HCT116 (cell line): ENCODE data around the gene NDE1. TPM values are rescaled to one million over a fixed set of nuclear protein-coding genes. Genes with fewer than 3 reads are reported as not detected.

Source experiments
- ATAC-seq: fragments of 200-7000 bp; cut with Tn5 transposase; 2 replicates; pipeline ENCODE4 v1.9.1; 2020; ENCODE audit warnings: mild to moderate bottlenecking, moderate library complexity
- BruUV-seq: library from RNA; stranded (reverse); fragments of 400-500 nt; replicated peaks from 2 replicates; lab custom pipeline; 2021; lab: Mats Ljungman, UMichigan
- CTCF ChIA-PET: fragments of 300-600 bp; sonication (Branson Sonifier 250); formaldehyde crosslinking; loops from one replicate; lab custom pipeline; 2021; ENCODE audit warnings: antibody characterized with exemption; lab: Charles Lee
- POLR2A ChIA-PET: fragments of 300-600, 350-600 bp; sonication (Branson Sonifier 250); formaldehyde crosslinking; loops from one replicate; lab custom pipeline; 2021; ENCODE audit warnings: antibody characterized with exemption; lab: Charles Lee
- RAD21 ChIA-PET, 2 experiments: fragments of 300-600 bp; sonication (Branson Sonifier 250); formaldehyde crosslinking; loops; one replicate each; lab custom pipeline; 2023; ENCODE audit warnings: low total read pairs in 2 of 2; ENCODE audit not compliant: uncharacterized antibody in 2 of 2, unreplicated experiment in 2 of 2, low non-redundant PET in 1 of 2; lab: Charles Lee
- DNase-seq: peaks from one replicate; pipeline ENCODE4 v3.0.0-alpha.2; 2010; ENCODE audit warnings: low read depth, low spot score
- H2AFZ ChIP-seq: fragments of 200-600 bp; shearing (Covaris generic), sonication (generic); 2 replicates; pipeline ENCODE4 v1.6.1; 2017; ENCODE audit warnings: low read depth, mixed run types, mixed read lengths, antibody characterized with exemption, low read length; ENCODE audit not compliant: poor library complexity, severe bottlenecking
- H3K27ac ChIP-seq: 2 replicates; pipeline ENCODE4 v1.5.1; 2012; ENCODE audit warnings: low read depth, low read length
- H3K27me3 ChIP-seq: fragments of 200-600 bp; sonication (generic); 2 replicates; pipeline ENCODE4 v1.6.1; 2016; ENCODE audit warnings: mixed run types, low read length, mixed read lengths; ENCODE audit not compliant: insufficient read depth
- H3K36me3 ChIP-seq, 2 experiments: fragments of 200-500 bp in 1 of 2; fragments of 200-600 bp in 1 of 2; sonication (Bioruptor generic) in 1 of 2; sonication (generic) in 1 of 2; 2 replicates each; pipeline versions ENCODE4 v1.5.1 to v1.6.1; 2014 to 2016; ENCODE audit warnings: low read length in 2 of 2, inconsistent platforms in 1 of 2, mixed read lengths in 1 of 2, mixed run types in 1 of 2; ENCODE audit not compliant: insufficient read depth in 2 of 2, control insufficient read depth in 1 of 2
- H3K4me1 ChIP-seq, 2 experiments: fragments of 200-600 bp in 1 of 2; sonication (generic) in 1 of 2; 2 replicates each; pipeline versions ENCODE4 v1.5.1 to v1.6.1; 2012 to 2017; ENCODE audit warnings: low read length in 2 of 2, inconsistent platforms in 1 of 2, mild to moderate bottlenecking in 1 of 2, mixed read lengths in 1 of 2, mixed run types in 1 of 2, moderate library complexity in 1 of 2; ENCODE audit not compliant: insufficient read depth in 2 of 2, control insufficient read depth in 1 of 2
- H3K4me2 ChIP-seq: fragments of 200-600 bp; sonication (generic); 2 replicates; pipeline ENCODE4 v1.6.1; 2017; ENCODE audit warnings: mixed run types, low read length, mixed read lengths
- H3K4me3 ChIP-seq, 2 experiments: fragments of 200-600 bp in 1 of 2; sonication (generic) in 1 of 2; replicated peaks in 1 of 2; 2 replicates each; pipeline ENCODE4 v1.5.1; 2011 to 2016; ENCODE audit warnings: low read length in 2 of 2, control low read depth in 1 of 2, low read depth in 1 of 2, mild to moderate bottlenecking in 1 of 2, mixed read lengths in 1 of 2, mixed run types in 1 of 2
- H3K79me2 ChIP-seq: fragments of 200-600 bp; sonication (generic); 2 replicates; pipeline ENCODE4 v1.6.1; 2017; ENCODE audit warnings: mild to moderate bottlenecking, mixed run types, low read length, moderate library complexity, mixed read lengths; ENCODE audit not compliant: insufficient read depth
- H3K9ac ChIP-seq: fragments of 200-600 bp; sonication (generic); 2 replicates; pipeline ENCODE4 v1.6.1; 2016; ENCODE audit warnings: low read length, mixed read lengths
- H3K9me2 ChIP-seq: fragments of 200-600 bp; sonication (generic), shearing (Covaris generic); 2 replicates; pipeline ENCODE4 v1.6.1; 2017; ENCODE audit warnings: mixed run types, mild to moderate bottlenecking, moderate library complexity; ENCODE audit not compliant: insufficient read depth
- H3K9me3 ChIP-seq, 2 experiments: fragments of 200-500 bp in 1 of 2; fragments of 200-600 bp in 1 of 2; sonication (Bioruptor generic) in 1 of 2; sonication (generic) in 1 of 2; 2 replicates each; pipeline ENCODE4 v1.6.1; 2014 to 2017; ENCODE audit warnings: low read length in 2 of 2, mixed read lengths in 2 of 2, inconsistent platforms in 1 of 2, low read depth in 1 of 2, mild to moderate bottlenecking in 1 of 2, mixed run types in 1 of 2, moderate library complexity in 1 of 2; ENCODE audit not compliant: control insufficient read depth in 1 of 2, insufficient read depth in 1 of 2
- H4K20me1 ChIP-seq: fragments of 200-600 bp; sonication (generic), shearing (Covaris generic); 2 replicates; pipeline ENCODE4 v1.6.1; 2017; ENCODE audit warnings: mixed run types, mild to moderate bottlenecking, moderate library complexity; ENCODE audit not compliant: insufficient read depth
- ATF3 ChIP-seq: IDR thresholded peaks from 2 replicates; pipeline ENCODE4 v1.6.1; 2012
- CBX3 ChIP-seq: IDR thresholded peaks from 2 replicates; pipeline ENCODE4 v1.6.1; 2012; ENCODE audit warnings: low read depth
- ELF1 ChIP-seq: IDR thresholded peaks from 2 replicates; pipeline ENCODE4 v1.6.1; 2012; ENCODE audit warnings: low read depth, borderline replicate concordance
- EZH2phosphoT487 ChIP-seq: fragments of 200-600 bp; IDR thresholded peaks from 2 replicates; pipeline ENCODE4 v1.6.1; 2018; ENCODE audit warnings: antibody characterized with exemption, borderline replicate concordance
- FOSL1 ChIP-seq: IDR thresholded peaks from 2 replicates; pipeline ENCODE4 v1.6.1; 2012; ENCODE audit warnings: low read depth
- MAX ChIP-seq: IDR thresholded peaks from 2 replicates; pipeline ENCODE4 v1.6.1; 2012
- RAD21 ChIP-seq: IDR thresholded peaks from 2 replicates; pipeline ENCODE4 v1.6.1; 2012; ENCODE audit warnings: low read depth, mild to moderate bottlenecking
- REST ChIP-seq: IDR thresholded peaks from 2 replicates; pipeline ENCODE4 v1.6.1; 2012; ENCODE audit warnings: low read depth
- SIN3A ChIP-seq: IDR thresholded peaks from 2 replicates; pipeline ENCODE4 v1.6.1; 2012; ENCODE audit warnings: low read depth
- TCF7L2 ChIP-seq: IDR thresholded peaks from 2 replicates; pipeline ENCODE4 v1.7.0; 2011; ENCODE audit warnings: borderline replicate concordance, inconsistent platforms; ENCODE audit not compliant: insufficient read depth, insufficient read length; ENCODE audit errors: extremely low read depth
- YY1 ChIP-seq: IDR thresholded peaks from 2 replicates; pipeline ENCODE4 v1.6.1; 2011; ENCODE audit warnings: low read length, low read depth, moderate library complexity, mild to moderate bottlenecking; ENCODE audit not compliant: insufficient replicate concordance; ENCODE audit errors: extremely low read depth
- intact Hi-C: fragments of 100-400 bp; cut with micrococcal nuclease; formaldehyde crosslinking; loops from 2 replicates; pipeline ENCODE4 v1.10.0; 2022
- total RNA-seq: library from RNA; stranded (reverse); gene quantifications from one replicate; pipeline ENCODE4 v1.2.1, GENCODE V29; 2021; ENCODE audit not compliant: unreplicated experiment

Gene NDE1
- total RNA-seq, 1 experiment from 2014 or later: 103 TPM

GRCh38 chr16:15760129-15760528 lies 110.1 kb downstream of the NDE1 start:
- intact Hi-C loops: loop anchor here (10.0 kb wide), 1 partner anchor 55 kb away; no protein-coding TSS in a partner anchor
- Histone ChIP-seq H3K4me3 (no peak overlapping the region), H3K27ac (no peak overlapping the region), H3K27me3 (no peaks in the 10 kb centered on the region), H3K9me2 (no peaks in the 10 kb centered on the region), H2AFZ (no peak overlapping the region), H4K20me1 (no peaks in the 10 kb centered on the region), H3K9me3 (no peaks in the 10 kb centered on the region), H3K36me3 (no peaks in the 10 kb centered on the region), H3K79me2 (no peaks in the 10 kb centered on the region), H3K4me2 (no peak overlapping the region), H3K9ac (no peak overlapping the region), H3K4me1 (no peaks in the 10 kb centered on the region; a peak in 1 of 4 replicates)
- RAD21 ChIA-PET: no interaction called here
- CTCF ChIA-PET: no interaction called here
- ATAC-seq: no peak
- DNase-seq: no peak
- BruUV-seq: no TSS peak
- no peak for TF ChIP-seq ELF1
- no peak for TF ChIP-seq YY1
- no peak for TF ChIP-seq SIN3A
- no peak for TF ChIP-seq ATF3
- TF ChIP-seq RAD21: no peak
- no peak for TF ChIP-seq TCF7L2
- no peak for TF ChIP-seq EZH2phosphoT487
- TF ChIP-seq MAX: no peak
- no peak for TF ChIP-seq REST
- no peak for TF ChIP-seq CBX3
- no peak for TF ChIP-seq FOSL1
- TF ChIP-seq, all 23 proteins: peak for 0
- POLR2A ChIA-PET: no interaction called here
